B cell (primary cell): Measurements from ENCODE around the gene BID. TPM values are rescaled to one million over a fixed set of nuclear protein-coding genes. Genes with fewer than 3 reads are reported as not detected.
A peak's percentile ranks its signal among the peaks of the same experiment; 100 is the strongest.

ENCODE experiments used
- ATAC-seq: fragments of 200-7000 bp; cut with Tn5 transposase; one replicate; pipeline ENCODE4 v1.10.0; 2021; ENCODE audit warnings: low read depth, mild to moderate bottlenecking, moderate number of reproducible peaks, moderate library complexity
- CTCF ChIA-PET: fragments of 350-600 bp; sonication (Branson Sonifier 250); formaldehyde crosslinking; loops from one replicate; lab custom pipeline; 2021; ENCODE audit warnings: antibody characterized with exemption, inconsistent platforms; lab: Charles Lee
- POLR2A ChIA-PET: fragments of 350-600 bp; sonication (Branson Sonifier 250); formaldehyde crosslinking; loops from one replicate; lab custom pipeline; 2021; ENCODE audit warnings: antibody characterized with exemption; lab: Charles Lee
- DNase-seq: peaks from one replicate; pipeline ENCODE4 v3.0.0; 2013
- H2AFZ ChIP-seq: 2 replicates; pipeline ENCODE4 v1.6.1; 2012; ENCODE audit warnings: mild to moderate bottlenecking, low read depth, low read length; ENCODE audit not compliant: insufficient read depth, poor library complexity, severe bottlenecking
- H3K27ac ChIP-seq, 2 donors: 1 replicate in 1 of 2; 2 replicates in 1 of 2; pipeline ENCODE4 v1.5.1; 2012 to 2013; ENCODE audit warnings: low read length in 2 of 2, mild to moderate bottlenecking in 2 of 2, moderate library complexity in 1 of 2
- H3K27me3 ChIP-seq, 4 experiments: fragments of 200-600 bp in 1 of 4; sonication (generic) in 1 of 4; replicated peaks in 1 of 4; 1 replicate in 2 of 4; 2 replicates in 2 of 4; pipeline versions ENCODE4 v1.6.1 to v1.7.0; 2013 to 2016; ENCODE audit warnings: low read length in 3 of 4, mild to moderate bottlenecking in 2 of 4, mixed read lengths in 1 of 4, moderate library complexity in 1 of 4; ENCODE audit not compliant: insufficient read depth in 4 of 4, control insufficient read depth in 3 of 4; ENCODE audit errors: control extremely low read depth in 1 of 4
- H3K36me3 ChIP-seq, 2 experiments: replicated peaks in 1 of 2; 1 replicate in 1 of 2; 2 replicates in 1 of 2; pipeline versions ENCODE4 v1.6.1 to v1.7.1; 2013; ENCODE audit warnings: low read length in 1 of 2; ENCODE audit not compliant: insufficient read depth in 2 of 2, control insufficient read depth in 1 of 2; ENCODE audit errors: control extremely low read depth in 1 of 2, extremely low read depth in 1 of 2
- H3K4me1 ChIP-seq, 2 donors: fragments of 200-600 bp in 1 of 2; sonication (generic) in 1 of 2; 1 replicate in 1 of 2; 2 replicates in 1 of 2; pipeline versions ENCODE4 v1.5.1 to v1.6.1; 2013 to 2017; ENCODE audit warnings: low read length in 2 of 2; ENCODE audit not compliant: control insufficient read depth in 2 of 2, insufficient read depth in 2 of 2
- H3K4me2 ChIP-seq: replicated peaks from 2 replicates; pipeline ENCODE3; 2012; ENCODE audit warnings: mild to moderate bottlenecking, low read depth, low read length; ENCODE audit not compliant: poor library complexity, severe bottlenecking
- H3K4me3 ChIP-seq, 5 experiments: fragments of 200-600 bp in 1 of 5; sonication (generic) in 1 of 5; 1 replicate in 3 of 5; 2 replicates in 2 of 5; pipeline versions ENCODE4 v1.5.1 to v1.7.0; 2011 to 2016; ENCODE audit warnings: low read length in 4 of 5, mild to moderate bottlenecking in 4 of 5, low read depth in 2 of 5, control low read depth in 1 of 5, moderate library complexity in 1 of 5; ENCODE audit not compliant: insufficient read depth in 1 of 5; ENCODE audit errors: control extremely low read depth in 1 of 5, extremely low read depth in 1 of 5
- H3K79me2 ChIP-seq: fragments of 200-600 bp; sonication (generic); one replicate; pipeline ENCODE4 v1.6.0; 2016; ENCODE audit warnings: low read length; ENCODE audit not compliant: control insufficient read depth, insufficient read depth
- H3K9ac ChIP-seq: fragments of 200-600 bp; sonication (generic); 2 replicates; pipeline ENCODE4 v1.6.1; 2017; ENCODE audit warnings: mild to moderate bottlenecking, low read length, moderate library complexity
- H3K9me3 ChIP-seq, 3 donors: one replicate each; pipeline versions ENCODE4 v1.6.1 to v1.7.1; 2013; ENCODE audit warnings: low read length in 2 of 3; ENCODE audit not compliant: control insufficient read depth in 2 of 3, insufficient read depth in 1 of 3; ENCODE audit errors: control extremely low read depth in 1 of 3
- H4K20me1 ChIP-seq: 2 replicates; pipeline ENCODE4 v1.6.0; 2012; ENCODE audit warnings: mild to moderate bottlenecking, low read length; ENCODE audit not compliant: insufficient read depth, control insufficient read depth, poor library complexity, severe bottlenecking
- H3K27ac Mint-ChIP-seq: one replicate; pipeline ENCODE4 v1.8.0; 2021; ENCODE audit warnings: mixed read lengths
- H3K27me3 Mint-ChIP-seq: one replicate; pipeline ENCODE4 v1.8.0; 2021; ENCODE audit warnings: mixed read lengths
- H3K4me1 Mint-ChIP-seq: one replicate; pipeline ENCODE4 v1.8.0; 2021; ENCODE audit warnings: mixed read lengths
- H3K4me3 Mint-ChIP-seq: one replicate; pipeline ENCODE4 v1.8.0; 2021; ENCODE audit warnings: mixed read lengths
- H3K9me3 Mint-ChIP-seq: one replicate; pipeline ENCODE4 v1.8.0; 2022; ENCODE audit warnings: mixed read lengths; ENCODE audit not compliant: insufficient read depth
- EZH2 ChIP-seq: IDR thresholded peaks from 2 replicates; pipeline ENCODE4 v1.6.1; 2012; ENCODE audit warnings: borderline replicate concordance, low read depth, mild to moderate bottlenecking, moderate library complexity, low read length; ENCODE audit not compliant: insufficient read depth, poor library complexity, severe bottlenecking
- WGBS: methylation state at CpG from one replicate; pipeline ENCODE4 v1.1.5; 2013; ENCODE audit warnings: missing lambda C conversion rate; ENCODE audit not compliant: insufficient coverage; 5-methylcytosine and 5-hydroxymethylcytosine counted together
- intact Hi-C: fragments of 100-400 bp; cut with micrococcal nuclease; formaldehyde crosslinking; loops from one replicate; pipeline ENCODE4 v1.10.0; 2022
- polyA plus RNA-seq: library from polyadenylated mRNA; depleted of rRNA; stranded (reverse); fragments of >200 nt; gene quantifications from 2 replicates; pipeline ENCODE4 v1.2.3, GENCODE V29; 2012
- total RNA-seq, 2 donors: library from RNA; stranded (reverse); fragments of 120-200 nt in 1 of 2; gene quantifications; 1 replicate in 1 of 2; 2 replicates in 1 of 2; pipeline versions ENCODE4 v1.2.3 to v1.2.4, GENCODE V29; 2013 to 2022
- TF ChIP-seq, protein P1 (sequence below): fragments of 200-600 bp; IDR thresholded peaks from one replicate; pipeline ENCODE4 v1.8.0; 2022; ENCODE audit warnings: antibody characterized with exemption, mild to moderate bottlenecking

BID gene
- total and polyA plus RNA-seq, 2 donors (not counting 1 experiment from before 2014, with no cell fraction given), result 17.5 to 23.3 TPM

DNA sequence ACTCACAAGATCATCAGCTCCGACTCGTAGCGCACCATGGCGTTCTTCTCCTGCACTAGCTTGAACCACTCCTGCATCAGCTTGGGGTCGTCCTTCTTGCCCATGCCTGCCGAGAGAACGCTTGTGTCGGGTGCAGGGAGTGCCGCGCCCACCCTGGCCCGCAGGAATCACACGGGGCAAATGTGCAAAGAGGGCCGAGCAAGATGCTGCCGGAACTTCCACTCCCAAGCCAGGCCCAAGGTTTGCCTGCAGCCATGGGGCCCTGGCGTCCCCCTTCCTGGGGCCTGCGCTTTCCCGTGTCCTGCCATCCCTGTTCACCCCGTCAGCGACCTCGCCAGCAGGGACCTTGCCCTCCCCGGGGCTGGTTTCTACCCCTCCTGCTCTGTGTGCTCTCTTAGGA, 16.9 kb upstream of the BID start:
- ATAC-seq (no peak), DNase-seq (no peak)
- no peak overlapping the region for H3K4me3 ChIP-seq
- H3K27me3 ChIP-seq, result no peaks in the 10 kb centered on the region
- H2AFZ ChIP-seq, result no peak overlapping the region
- ChIA-PET POLR2A (no interaction called here), CTCF (no interaction called here)
- no peak overlapping the region for H3K9ac ChIP-seq
- TF ChIP-seq, protein P1, sequence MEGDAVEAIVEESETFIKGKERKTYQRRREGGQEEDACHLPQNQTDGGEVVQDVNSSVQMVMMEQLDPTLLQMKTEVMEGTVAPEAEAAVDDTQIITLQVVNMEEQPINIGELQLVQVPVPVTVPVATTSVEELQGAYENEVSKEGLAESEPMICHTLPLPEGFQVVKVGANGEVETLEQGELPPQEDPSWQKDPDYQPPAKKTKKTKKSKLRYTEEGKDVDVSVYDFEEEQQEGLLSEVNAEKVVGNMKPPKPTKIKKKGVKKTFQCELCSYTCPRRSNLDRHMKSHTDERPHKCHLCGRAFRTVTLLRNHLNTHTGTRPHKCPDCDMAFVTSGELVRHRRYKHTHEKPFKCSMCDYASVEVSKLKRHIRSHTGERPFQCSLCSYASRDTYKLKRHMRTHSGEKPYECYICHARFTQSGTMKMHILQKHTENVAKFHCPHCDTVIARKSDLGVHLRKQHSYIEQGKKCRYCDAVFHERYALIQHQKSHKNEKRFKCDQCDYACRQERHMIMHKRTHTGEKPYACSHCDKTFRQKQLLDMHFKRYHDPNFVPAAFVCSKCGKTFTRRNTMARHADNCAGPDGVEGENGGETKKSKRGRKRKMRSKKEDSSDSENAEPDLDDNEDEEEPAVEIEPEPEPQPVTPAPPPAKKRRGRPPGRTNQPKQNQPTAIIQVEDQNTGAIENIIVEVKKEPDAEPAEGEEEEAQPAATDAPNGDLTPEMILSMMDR, result no peak
- no peak for TF ChIP-seq EZH2
- Mint-ChIP-seq H3K27me3 (no peaks in the 10 kb centered on the region), H3K4me1 (peaks cover 25% of the 10 kb centered on the region), H3K9me3 (no peaks in the 10 kb centered on the region), H3K4me3 (no peak overlapping the region), H3K27ac (no peak overlapping the region)
- intact Hi-C loops, result no loop called here
- H3K9me3 ChIP-seq, result no peaks in the 10 kb centered on the region
- H4K20me1 ChIP-seq, result peaks cover 9% of the 10 kb centered on the region
- no peak overlapping the region for H3K4me2 ChIP-seq
- H3K79me2 ChIP-seq, result peaks cover 20% of the 10 kb centered on the region
- peaks cover 0 to 66% of the 10 kb centered on the region in 2 experiments for H3K36me3 ChIP-seq
- H3K27ac ChIP-seq, result no peak overlapping the region
- H3K4me1 ChIP-seq, result peaks cover 15 to 21% of the 10 kb centered on the region in 2 donors
- WGBS, result 98% methylated on average over 21 of the region's 21 CpGs

DNA sequence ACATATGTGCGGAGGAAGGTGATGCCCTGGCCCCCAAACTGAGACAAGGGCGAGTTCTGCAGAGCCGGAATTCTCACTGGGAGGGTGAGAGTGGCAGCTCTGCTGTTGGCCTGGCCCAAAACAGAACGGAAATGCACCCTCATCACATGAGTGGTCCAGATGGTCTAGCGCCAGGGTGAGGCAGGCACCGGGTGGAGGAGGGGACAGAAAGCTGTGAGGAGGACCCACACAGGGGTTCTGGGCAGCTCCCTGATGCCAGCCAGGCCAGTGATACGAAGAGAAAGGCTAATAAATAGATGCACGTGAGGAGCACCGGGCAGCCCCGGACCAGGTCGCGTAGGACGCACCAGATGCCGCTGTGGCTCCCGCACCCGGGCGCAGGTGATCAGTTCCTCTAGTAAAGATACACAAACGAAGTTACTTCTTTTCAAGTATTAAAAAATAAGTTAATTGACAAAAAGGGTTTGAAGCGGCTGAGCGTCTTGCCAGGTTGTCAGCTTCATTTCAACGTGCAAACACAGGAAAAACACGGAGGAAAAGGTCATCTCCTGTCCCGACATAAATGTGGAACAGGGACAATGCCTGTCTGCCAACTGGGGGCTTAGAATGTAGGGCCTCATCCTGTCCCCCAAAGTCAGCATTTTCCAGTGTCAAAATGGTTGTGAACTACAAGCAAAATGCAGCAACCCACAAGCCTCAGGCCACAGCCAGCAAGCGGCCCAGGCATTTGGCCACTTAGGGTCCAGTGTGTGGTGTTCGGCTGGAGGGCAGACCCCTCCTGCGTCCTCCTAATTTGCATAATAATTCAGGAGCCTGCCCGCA, 15.3 kb upstream of the BID start:
- DNase-seq, result no peak
- H3K27ac Mint-ChIP-seq, result peak overlapping the region; percentile 10
- Histone ChIP-seq H4K20me1 (peaks cover 13% of the 10 kb centered on the region), H3K9ac (no peak overlapping the region), H3K79me2 (peaks cover 9% of the 10 kb centered on the region), H3K9me3 (no peaks in the 10 kb centered on the region), H2AFZ (no peak overlapping the region), H3K27ac (no peak overlapping the region), H3K27me3 (no peaks in the 10 kb centered on the region), H3K4me3 (no peak overlapping the region), H3K36me3 (peaks cover 0 to 64% of the 10 kb centered on the region in 2 experiments), H3K4me2 (no peak overlapping the region), H3K4me1 (peaks cover 0 to 5% of the 10 kb centered on the region in 2 donors)
- H3K27me3 Mint-ChIP-seq, result no peaks in the 10 kb centered on the region
- TF ChIP-seq, protein P1, result no peak
- H3K9me3 Mint-ChIP-seq, result no peaks in the 10 kb centered on the region
- WGBS, result 94% methylated on average over 21 of the region's 27 CpGs
- no peak overlapping the region for H3K4me3 Mint-ChIP-seq
- ChIA-PET CTCF (interaction anchor here (1.3 to 1.8 kb wide), 2 partner anchors 10 to 47 kb away, joined by 3 to 7 read pairs; no protein-coding TSS in a partner anchor), POLR2A (no interaction called here)
- no peak for ATAC-seq
- intact Hi-C loops, result no loop called here
- H3K4me1 Mint-ChIP-seq, result peaks cover 11% of the 10 kb centered on the region
